Right renal cortex interstitium (tissue), 3 donors: ENCODE data around the gene RRAS. TPM values are rescaled to one million over a fixed set of nuclear protein-coding genes. Genes with fewer than 3 reads are reported as not detected.
A peak's percentile ranks its signal among the peaks of the same experiment; 100 is the strongest.

Experiments
- DNase-seq, 3 donors: peaks; one replicate each; pipeline ENCODE4 v3.0.0-alpha.2; 2013; ENCODE audit warnings: low read depth in 3 of 3, low spot score in 2 of 3
- polyA plus RNA-seq, 3 donors: library from polyadenylated mRNA; unstranded; fragments of 120-200 nt; gene quantifications; one replicate each; pipeline ENCODE4 v1.2.1, GENCODE V29; 2013; ENCODE audit not compliant: insufficient read length in 3 of 3

RRAS gene
- polyA plus RNA-seq, 3 donors = 19.8 to 23.1 (median 21.3) TPM

- DNase-seq = peak; percentile 75 to 80 (median 80)
Measured at GRCh38 chr19:49677901-49678674, 38.1 kb upstream of the RRAS start.

DNA sequence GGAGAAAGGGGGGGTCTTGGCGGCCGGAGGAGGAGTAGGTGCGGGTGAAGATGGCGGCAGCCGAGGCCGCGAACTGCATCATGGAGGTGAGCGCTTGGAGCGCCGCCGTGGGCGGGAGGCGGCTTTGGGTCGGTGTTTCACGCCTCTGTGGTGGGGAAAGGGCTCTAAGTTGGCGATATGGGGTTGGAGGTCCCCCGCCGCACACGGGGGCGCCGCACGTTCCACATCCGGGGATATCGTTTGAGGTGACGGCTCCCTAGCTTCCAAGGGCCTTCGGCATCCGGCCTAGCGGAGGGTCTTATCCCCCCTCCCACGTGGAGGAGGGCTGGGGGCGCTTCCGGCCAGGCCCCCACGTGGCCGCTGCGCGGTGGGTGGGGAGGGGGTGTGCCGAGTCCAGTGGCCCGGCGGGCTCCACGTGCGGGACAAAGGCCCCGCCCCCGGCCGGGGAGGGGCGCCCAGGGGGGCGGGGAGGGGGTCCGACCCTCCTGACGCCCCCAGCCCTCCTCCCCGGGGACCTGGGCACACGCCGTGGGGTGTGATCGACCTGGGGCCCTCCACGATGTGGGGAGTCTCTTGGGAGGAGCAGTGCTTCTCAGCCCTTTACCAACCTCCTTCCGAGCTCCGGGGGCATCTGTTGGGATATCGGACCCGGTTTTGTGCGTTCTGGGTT lies 37.4 kb upstream of the RRAS start, which contains the start of gene PRMT1:
TSS of gene PRMT1 (plus strand) at position 41 of the 670 bp plus-strand sequence. CDS start at position 51, 10 bp downstream.
- DNase-seq = no peak

DNA sequence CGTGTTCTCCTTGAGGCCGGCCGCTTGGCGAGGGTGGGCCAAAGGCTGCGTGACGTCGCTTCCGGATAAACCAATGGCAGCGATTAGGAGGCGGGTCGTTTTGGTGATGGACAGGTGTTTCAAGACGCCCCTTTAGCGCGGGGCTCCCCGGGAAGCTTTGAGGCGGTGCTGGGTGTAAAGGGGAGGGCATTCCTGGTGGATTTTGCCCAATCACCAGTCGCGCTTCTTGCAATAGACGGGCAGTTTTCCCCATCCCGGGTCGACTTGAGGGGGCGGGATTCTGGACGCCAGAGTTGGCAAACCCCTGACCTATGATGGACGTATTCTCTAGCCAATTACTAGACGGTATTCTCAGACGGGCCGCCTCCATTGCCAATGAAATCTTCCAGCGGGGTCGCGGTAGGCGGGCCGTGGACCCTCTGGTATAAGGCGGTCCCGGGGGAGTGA lies 36.9 kb upstream of the RRAS start:
- DNase-seq = peak; percentile 100

DNA sequence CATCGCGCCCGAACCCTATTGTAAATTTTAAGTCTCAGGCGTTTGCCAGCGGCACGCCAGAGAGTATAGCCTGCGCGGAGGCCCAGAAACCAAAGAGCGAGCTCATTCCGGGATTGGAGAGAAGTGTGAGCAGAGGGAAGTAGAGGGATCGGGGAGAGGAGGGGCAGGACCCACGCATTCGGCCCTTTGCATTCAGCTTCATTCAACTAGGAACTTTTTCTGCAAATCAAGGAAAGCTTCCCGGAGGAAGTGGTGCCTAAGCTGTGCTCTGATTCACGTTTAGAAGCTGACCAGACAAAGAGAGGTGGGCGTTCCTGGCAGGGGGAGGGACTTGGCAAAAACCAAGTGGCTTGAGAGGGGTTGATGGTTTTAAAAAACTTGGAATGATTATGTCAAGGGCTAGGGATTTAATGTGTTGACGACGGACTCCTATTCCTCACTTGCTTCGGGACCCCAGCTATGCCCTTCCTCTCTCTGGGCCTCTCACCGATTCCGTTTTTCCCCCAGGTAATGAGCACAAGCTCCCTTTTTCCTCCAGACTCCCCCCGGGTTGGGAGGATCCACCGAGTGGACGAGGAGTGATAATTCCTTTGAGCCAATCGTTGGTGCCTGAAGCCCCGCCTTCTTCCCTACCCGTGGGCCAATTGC lies 36.3 kb upstream of the RRAS start:
- no peak for DNase-seq

DNA sequence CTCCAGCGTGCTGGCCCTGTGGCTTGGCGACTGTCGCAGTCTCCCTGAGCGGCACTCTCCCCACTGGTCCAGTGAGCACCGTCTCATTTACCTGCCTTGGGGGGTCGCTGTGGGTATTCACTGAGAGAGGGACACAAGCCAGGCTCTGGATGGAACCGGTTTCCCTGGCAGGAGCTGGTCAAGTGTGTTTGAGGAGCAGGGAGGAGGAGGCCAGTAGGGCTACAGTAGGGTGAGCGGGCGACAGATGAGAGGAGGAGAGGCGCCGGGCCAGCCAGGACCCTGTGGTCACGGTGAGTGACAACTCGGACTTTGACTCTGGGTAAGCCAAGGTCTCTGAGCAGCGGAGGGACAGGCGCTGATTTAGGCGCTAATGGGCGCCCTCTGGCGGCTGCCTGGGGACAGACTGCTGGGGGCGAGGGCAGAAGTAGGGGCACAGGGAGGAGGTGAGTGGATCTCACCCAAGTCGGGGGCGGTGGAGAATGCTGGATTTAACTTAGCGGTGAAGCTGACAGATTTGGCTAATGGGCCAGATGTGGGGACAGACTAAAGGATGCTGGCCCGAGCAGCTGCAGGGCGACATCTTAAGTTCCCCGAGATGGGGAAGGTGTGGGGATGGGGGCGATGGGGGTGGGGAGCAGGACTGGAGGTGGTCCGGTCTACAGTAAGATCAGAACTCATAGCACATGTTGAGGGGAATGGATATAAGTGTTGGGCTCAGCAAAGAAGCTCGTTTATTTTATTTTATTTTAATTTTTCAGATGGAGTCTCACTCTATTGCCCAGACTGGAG lies 32.4 kb upstream of the RRAS start:
- DNase-seq = no peak

DNA sequence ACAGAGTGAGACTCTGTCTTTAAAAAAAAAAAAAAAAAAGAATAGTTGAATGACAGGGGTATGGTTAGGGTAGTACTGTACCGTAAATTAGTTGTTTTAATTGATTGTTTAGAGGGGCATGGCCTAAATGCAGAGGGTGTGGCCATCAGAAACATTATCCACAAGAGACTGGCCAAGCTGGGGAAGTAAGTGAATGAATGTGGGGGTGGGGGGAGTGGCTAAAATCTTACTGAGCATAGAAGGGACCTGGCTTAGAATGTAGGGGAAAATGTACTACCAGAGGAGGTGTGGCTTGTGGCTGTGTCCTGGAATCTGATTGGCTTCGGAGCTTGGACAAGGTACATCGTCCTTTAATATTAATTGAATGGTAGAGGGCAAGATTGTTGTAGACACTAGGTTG lies 29.6 kb upstream of the RRAS start:
- DNase-seq = no peak

GRCh38 chr19:49667473-49667872 lies 27.5 kb upstream of the RRAS start:
- no peak for DNase-seq

- no peak for DNase-seq
Measured at GRCh38 chr19:49666120-49666444, 26.1 kb upstream of the RRAS start.

DNA sequence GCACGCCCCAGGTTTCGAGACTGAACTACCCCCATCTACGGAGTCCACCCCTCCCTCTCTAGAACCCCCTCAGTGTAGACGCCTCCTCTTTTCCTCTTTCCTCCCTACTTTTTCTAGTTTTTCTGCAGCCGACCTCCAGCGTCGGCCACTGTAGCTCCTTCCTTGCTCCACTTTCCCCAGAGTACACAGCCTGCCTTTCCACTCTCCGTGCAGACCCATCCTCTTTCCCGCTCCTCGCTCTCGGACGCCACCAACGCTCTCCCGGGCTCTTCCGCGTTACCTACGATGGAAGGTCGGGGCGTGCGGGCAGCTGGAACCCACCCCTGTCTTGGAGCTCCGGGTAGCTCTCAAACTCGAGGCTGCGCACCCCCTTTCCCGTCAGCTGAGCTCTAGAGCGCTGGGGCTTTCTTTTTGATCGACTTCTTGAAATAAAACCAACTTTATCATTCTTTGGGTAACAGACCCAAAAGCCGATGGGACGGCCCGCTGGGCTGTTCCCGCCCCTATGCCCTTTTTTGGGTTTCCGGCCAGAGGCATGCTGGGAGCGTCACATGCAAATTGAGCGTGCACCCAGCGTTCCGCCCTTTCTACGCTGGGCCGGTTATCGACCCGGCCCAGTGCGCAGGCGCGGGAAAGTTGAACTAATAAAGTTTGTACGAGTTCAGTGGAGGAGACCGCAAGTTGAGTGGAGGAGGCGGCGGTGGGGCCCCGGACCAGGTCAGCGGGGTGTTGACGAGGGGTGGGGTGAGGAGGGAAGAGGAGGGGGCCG lies 25.6 kb upstream of the RRAS start, which contains the start of the genes BCL2L12 and IRF3:
TSS of gene BCL2L12 (plus strand) at position 583 of the 769 bp plus-strand sequence. CDS start 760 bp downstream, outside the sequence.
TSS of gene IRF3 (minus strand) at position 507 of the 769 bp plus-strand sequence. CDS start 1,019 bp downstream, outside the sequence.
- DNase-seq = peak in 2 of 3 donors; percentile 95

GRCh38 chr19:49665036-49665350 lies 25.1 kb upstream of the RRAS start:
- DNase-seq = no peak

GRCh38 chr19:49664171-49665035 lies 24.5 kb upstream of the RRAS start:
- peak in 1 of 3 donors; percentile 66 for DNase-seq

DNA sequence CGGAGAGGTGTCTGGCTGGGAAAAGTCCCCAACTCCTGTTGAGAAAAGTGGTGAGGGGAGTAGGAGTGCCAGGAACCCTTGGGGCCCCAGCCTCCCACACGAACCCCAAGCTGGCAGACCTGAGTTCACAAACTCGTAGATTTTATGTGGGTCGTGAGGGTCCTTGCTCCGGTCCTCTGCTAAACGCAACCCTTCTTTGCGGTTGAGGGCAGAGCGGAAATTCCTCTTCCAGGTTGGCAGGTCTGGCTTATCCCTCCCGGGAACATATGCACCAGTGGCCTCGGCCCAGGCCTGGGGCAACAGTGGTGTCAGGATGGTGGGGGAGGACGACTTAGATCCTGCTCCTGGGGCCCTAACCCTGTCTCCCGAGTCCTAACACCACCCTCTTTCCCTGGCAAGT lies 23.3 kb upstream of the RRAS start:
- no peak for DNase-seq

GRCh38 chr19:49662011-49662410 lies 22.1 kb upstream of the RRAS start:
- no peak for DNase-seq

- DNase-seq = no peak
Measured at GRCh38 chr19:49660338-49660961, 20.5 kb upstream of the RRAS start.

- no peak for DNase-seq
Measured at GRCh38 chr19:49658566-49659442, 18.9 kb upstream of the RRAS start.

DNA sequence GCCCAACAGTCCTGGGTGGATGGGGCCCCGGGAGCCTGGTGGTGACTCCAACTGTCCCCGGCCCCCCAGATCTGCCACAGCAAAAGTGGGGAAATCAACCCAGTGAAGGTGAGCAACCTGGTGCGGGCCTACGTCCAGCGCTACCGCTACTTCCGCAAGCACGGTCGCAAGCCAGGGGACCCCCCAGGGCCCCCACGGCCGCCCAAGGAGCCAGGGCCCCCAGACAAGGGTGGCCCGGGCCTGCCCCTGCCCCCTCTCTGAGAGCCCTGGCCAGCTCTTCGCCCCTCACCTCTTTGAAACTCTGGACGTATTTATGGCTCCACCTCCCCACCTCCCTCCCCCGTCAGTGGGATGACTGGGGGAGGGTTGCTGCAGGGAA lies 18.2 kb upstream of the RRAS start:
- no peak for DNase-seq

- DNase-seq = no peak
Measured at GRCh38 chr19:49657493-49658138, 17.7 kb upstream of the RRAS start.
